Psoas muscle (tissue), 8 donors: Measurements from ENCODE around the gene THOC6. TPM values are rescaled to one million over a fixed set of nuclear protein-coding genes. Genes with fewer than 3 reads are reported as not detected.

Experiments used
- ATAC-seq, 4 donors: fragments of 200-7000 bp; cut with Tn5 transposase; one replicate each; pipeline ENCODE4 v1.9.1; 2020; ENCODE audit warnings: moderate library complexity in 3 of 4, mild to moderate bottlenecking in 2 of 4
- DNase-seq, 2 donors: peaks; one replicate each; pipeline ENCODE4 v3.0.0-alpha.2; 2020
- H3K27ac ChIP-seq: fragments of 200-600 bp; one replicate; pipeline ENCODE4 v1.8.0; 2022
- H3K27me3 ChIP-seq, 3 donors: fragments of 200-600 bp in 1 of 3; one replicate each; pipeline versions ENCODE4 v1.6.1 to v1.8.0; 2013 to 2022; ENCODE audit warnings: low read length in 2 of 3, mild to moderate bottlenecking in 2 of 3, moderate library complexity in 1 of 3; ENCODE audit not compliant: insufficient read depth in 3 of 3
- H3K36me3 ChIP-seq, 2 donors: fragments of 200-600 bp in 1 of 2; one replicate each; pipeline versions ENCODE4 v1.6.1 to v1.8.0; 2013 to 2022; ENCODE audit warnings: low read depth in 1 of 2, mild to moderate bottlenecking in 1 of 2, moderate library complexity in 1 of 2; ENCODE audit not compliant: insufficient read depth in 1 of 2
- H3K4me1 ChIP-seq: fragments of 200-600 bp; one replicate; pipeline ENCODE4 v1.8.0; 2022
- H3K4me3 ChIP-seq: fragments of 200-600 bp; one replicate; pipeline ENCODE4 v1.8.0; 2022; ENCODE audit warnings: mild to moderate bottlenecking
- H3K9me3 ChIP-seq: fragments of 200-600 bp; one replicate; pipeline ENCODE4 v1.8.0; 2022
- WGBS, 3 donors: extraction: QIAGEN DNeasy Blood & Tissue Kit; methylation state at CpG; one replicate each; pipeline versions ENCODE4 v1.1.6 to v1.1.7; 2013; 5-methylcytosine and 5-hydroxymethylcytosine counted together
- intact Hi-C, 2 donors: fragments of 100-400 bp; cut with DNase I; formaldehyde crosslinking; loops; one replicate each; pipeline versions ENCODE4 v1.11.0 to v1.14.2; 2022
- polyA plus RNA-seq, 3 donors: library from polyadenylated mRNA; stranded (reverse); fragments of 200-250 nt; gene quantifications; one replicate each; pipeline ENCODE4 v1.2.3, GENCODE V29; 2013
- total RNA-seq, 4 donors: library from RNA; stranded (reverse); fragmentation: NEBNext Ultra II Directional in 2 of 4; extraction: Animal tissue kit (Norgen Biotek cat#: 25700) in 2 of 4; gene quantifications; one replicate each; pipeline versions ENCODE4 v1.2.1 to v1.2.4, GENCODE V29; 2021 to 2023
- TF ChIP-seq, protein P1 (sequence below): fragments of 200-600 bp; IDR thresholded peaks from one replicate; pipeline ENCODE4 v1.8.0; 2022; ENCODE audit warnings: antibody characterized with exemption
- donor health status: healthy with polysubstance abuse.
- donor health status: DM: no; HTN: no; CAD: no; lungs with moderate emphysema.
- donor health status: Bipolar disorder and iron deficiency.
- donor health status: healthy.
- donor health status: DM: yes; HTN: yes; CAD: no.
- donor health status: DM: no; HTN: no; CAD: no.
- donor health status: DM: no; HTN: no; CAD: no.
- donor health status: DM: yes; HTN: yes; CAD: no.

THOC6 gene
- total and polyA plus RNA-seq, 7 donors: 17.0 to 72.2 (median 26.9) TPM

DNA sequence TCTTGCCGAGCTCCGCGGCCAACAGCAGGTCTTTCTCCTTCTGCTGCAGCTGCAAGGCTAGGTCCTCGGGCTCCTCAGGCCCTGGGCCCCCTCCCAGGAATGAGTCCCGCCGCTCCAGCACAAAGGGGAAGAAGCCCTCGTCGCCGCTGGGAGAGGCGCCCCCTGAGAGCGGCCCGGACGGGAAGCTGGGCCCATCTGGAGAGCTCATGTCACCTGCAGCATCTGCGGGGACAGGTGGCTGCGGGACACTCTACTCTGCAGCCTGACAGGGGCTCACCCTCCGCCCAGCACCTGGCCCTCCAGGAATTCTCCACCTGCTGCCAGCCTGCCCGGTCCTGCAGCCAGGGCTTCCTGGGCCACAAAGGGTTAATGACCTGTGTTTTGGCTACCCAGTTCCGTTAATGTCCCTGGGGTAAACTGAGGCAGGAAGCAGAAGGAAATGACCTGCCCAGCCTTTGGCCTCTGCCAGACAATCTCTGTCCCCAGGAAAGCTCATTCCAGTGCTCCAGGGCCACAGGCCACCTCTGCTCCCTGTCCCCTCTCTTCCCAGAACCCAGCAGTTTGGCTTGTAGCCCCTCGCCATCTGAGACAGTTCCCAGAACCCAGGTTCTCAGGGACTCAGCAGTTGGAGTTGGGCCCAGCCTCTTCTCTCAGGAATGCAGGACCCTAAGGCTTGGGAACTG is 11.6 kb downstream of the THOC6 start:
- 32 to 37% (median 33%) methylated on average over 16 to 19 of the region's 19 CpGs for WGBS, 3 donors
- H3K27ac ChIP-seq: no peak overlapping the region
- DNase-seq (no peak), ATAC-seq (no peak)
- TF ChIP-seq, protein P1, sequence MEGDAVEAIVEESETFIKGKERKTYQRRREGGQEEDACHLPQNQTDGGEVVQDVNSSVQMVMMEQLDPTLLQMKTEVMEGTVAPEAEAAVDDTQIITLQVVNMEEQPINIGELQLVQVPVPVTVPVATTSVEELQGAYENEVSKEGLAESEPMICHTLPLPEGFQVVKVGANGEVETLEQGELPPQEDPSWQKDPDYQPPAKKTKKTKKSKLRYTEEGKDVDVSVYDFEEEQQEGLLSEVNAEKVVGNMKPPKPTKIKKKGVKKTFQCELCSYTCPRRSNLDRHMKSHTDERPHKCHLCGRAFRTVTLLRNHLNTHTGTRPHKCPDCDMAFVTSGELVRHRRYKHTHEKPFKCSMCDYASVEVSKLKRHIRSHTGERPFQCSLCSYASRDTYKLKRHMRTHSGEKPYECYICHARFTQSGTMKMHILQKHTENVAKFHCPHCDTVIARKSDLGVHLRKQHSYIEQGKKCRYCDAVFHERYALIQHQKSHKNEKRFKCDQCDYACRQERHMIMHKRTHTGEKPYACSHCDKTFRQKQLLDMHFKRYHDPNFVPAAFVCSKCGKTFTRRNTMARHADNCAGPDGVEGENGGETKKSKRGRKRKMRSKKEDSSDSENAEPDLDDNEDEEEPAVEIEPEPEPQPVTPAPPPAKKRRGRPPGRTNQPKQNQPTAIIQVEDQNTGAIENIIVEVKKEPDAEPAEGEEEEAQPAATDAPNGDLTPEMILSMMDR: no peak
- peaks cover 0 to 87% (median 31%) of the 10 kb centered on the region in 3 donors for H3K27me3 ChIP-seq
- intact Hi-C loops: no loop called here
- no peaks in the 10 kb centered on the region for H3K9me3 ChIP-seq
- H3K36me3 ChIP-seq: no peaks in the 10 kb centered on the region
- no peak overlapping the region for H3K4me3 ChIP-seq
- no peaks in the 10 kb centered on the region for H3K4me1 ChIP-seq

DNA sequence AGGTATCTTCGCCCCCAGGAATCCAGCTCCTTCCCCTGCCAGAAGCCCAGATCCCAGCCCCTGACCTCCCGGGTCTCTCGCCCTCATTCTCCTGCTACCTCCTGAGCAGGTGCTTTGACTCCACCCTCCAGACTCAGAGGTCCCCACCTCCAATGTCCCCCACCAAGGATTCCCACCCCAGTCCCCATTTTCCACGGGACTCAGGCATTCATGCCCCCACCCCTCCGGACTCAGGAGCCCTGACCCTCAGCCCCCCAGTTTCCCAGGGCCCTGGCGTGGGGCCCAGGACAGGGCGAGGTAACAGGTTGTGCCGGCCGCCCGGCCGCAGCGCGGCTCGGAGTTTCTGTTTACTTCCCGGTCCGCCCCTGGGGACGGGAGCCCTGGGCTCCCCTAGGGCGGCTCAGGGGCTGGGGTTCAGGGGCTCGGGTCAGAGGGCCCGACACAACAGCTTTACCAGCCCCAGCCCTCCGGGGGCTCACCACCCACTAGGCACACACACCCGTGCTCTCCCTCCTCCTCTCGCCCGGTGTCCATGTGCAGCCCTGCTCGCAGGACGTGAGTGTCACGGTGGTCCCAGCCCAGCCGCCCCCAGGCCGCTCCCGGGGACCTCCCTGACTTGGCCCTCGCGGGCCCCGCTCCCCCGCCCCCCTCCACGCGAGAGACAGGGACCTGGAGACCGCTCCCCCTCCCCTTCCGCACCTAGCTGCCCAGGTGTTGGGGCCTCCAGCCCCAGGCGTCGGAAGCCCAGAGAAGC is 12.3 kb downstream of the THOC6 start:
- H3K36me3 ChIP-seq: no peaks in the 10 kb centered on the region
- intact Hi-C loops: no loop called here
- H3K4me3 ChIP-seq: no peak overlapping the region
- no peaks in the 10 kb centered on the region for H3K9me3 ChIP-seq
- DNase-seq (no peak), ATAC-seq (no peak)
- H3K27ac ChIP-seq: no peak overlapping the region
- 2 to 3% (median 3%) methylated on average over 19 to 40 of the region's 40 CpGs for WGBS, 3 donors
- H3K4me1 ChIP-seq: no peaks in the 10 kb centered on the region
- peaks cover 0 to 79% (median 27%) of the 10 kb centered on the region in 3 donors for H3K27me3 ChIP-seq
- TF ChIP-seq, protein P1: no peak

DNA sequence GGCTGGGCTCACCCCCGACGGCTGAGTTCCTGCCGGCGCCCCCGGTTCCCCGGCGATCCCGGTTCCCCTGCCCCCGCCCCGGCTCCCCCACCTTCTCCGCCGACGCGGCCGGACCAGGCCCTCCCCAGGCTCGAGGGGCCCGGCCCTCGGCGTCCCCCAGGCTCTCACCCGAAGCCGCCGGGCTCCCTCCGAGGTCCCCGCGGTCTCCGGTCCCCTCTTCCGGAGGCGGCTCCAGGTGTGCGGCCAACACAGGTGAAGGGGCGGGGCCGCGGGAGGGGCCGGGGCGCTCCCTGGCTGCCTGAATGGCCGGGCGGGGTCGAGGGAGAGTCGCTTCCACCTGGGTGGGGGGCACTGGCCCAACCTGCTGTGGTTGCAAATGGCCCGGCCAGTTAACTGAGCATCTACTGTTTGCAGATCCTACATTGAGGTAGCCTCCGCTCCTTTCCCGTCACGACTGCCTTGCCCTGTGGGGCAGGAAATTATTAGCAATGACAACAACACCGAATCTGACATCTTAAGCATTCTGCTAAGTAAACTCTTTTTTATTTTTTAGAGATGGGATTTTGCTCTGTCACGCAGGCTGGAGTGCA is 13.0 kb downstream of the THOC6 start, which contains the start of gene BICDL2:
TSS of gene BICDL2 (minus strand) at position 219 of the 590 bp plus-strand sequence. CDS start 1,448 bp downstream, outside the sequence.
- DNase-seq (no peak), ATAC-seq (no peak)
- intact Hi-C loops: no loop called here
- H3K27ac ChIP-seq: no peak within 1 kb of the TSS
- WGBS, 3 donors: 7 to 16% (median 8%) methylated on average over 19 to 44 of the region's 44 CpGs
- TF ChIP-seq, protein P1: no peak
- H3K36me3 ChIP-seq: no peaks in the 10 kb centered on the region
- H3K9me3 ChIP-seq: no peaks in the 10 kb centered on the region
- H3K4me3 ChIP-seq: no peak within 1 kb of the TSS
- H3K4me1 ChIP-seq: no peaks in the 10 kb centered on the region
- H3K27me3 ChIP-seq: peaks cover 0 to 80% (median 27%) of the 10 kb centered on the region in 3 donors

DNA sequence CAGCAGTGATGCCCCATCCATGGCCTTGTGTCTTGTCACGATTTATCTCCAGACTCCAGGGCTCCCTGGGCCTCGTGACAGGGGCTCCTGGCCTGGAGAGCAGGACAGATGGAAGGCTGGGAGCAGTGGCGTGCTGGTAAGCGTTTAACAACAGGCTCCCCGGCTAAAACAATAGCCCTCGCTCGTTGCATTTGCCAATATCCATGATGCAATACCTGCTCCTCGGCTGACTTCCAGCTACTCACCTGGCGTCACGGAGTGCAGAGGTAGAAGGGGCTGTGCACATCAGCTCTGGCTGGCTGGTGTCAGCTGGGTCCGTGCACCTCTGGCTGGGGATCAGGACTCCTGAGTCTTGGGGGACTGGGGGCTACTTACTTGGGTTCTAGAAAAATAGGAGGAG is 14.4 kb downstream of the THOC6 start:
- Histone ChIP-seq H3K4me1 (no peaks in the 10 kb centered on the region), H3K36me3 (no peaks in the 10 kb centered on the region), H3K4me3 (no peak overlapping the region), H3K27me3 (peaks cover 0 to 80% (median 31%) of the 10 kb centered on the region in 3 donors), H3K27ac (no peak overlapping the region), H3K9me3 (no peaks in the 10 kb centered on the region)
- TF ChIP-seq, protein P1: no peak
- 32 to 42% (median 38%) methylated on average over 11 of the region's 11 CpGs for WGBS, 3 donors
- DNase-seq (no peak), ATAC-seq (no peak)
- intact Hi-C loops: no loop called here
